HCT116 (cell line): Measurements from ENCODE around the gene C4orf54. TPM values are rescaled to one million over a fixed set of nuclear protein-coding genes. Genes with fewer than 3 reads are reported as not detected.

Experiments
- ATAC-seq: fragments of 200-7000 bp; cut with Tn5 transposase; 2 replicates; pipeline ENCODE4 v1.9.1; 2020; ENCODE audit warnings: mild to moderate bottlenecking, moderate library complexity
- BruUV-seq: library from RNA; stranded (reverse); fragments of 400-500 nt; replicated peaks from 2 replicates; lab custom pipeline; 2021; lab: Mats Ljungman, UMichigan
- CTCF ChIA-PET: fragments of 300-600 bp; sonication (Branson Sonifier 250); formaldehyde crosslinking; loops from one replicate; lab custom pipeline; 2021; ENCODE audit warnings: antibody characterized with exemption; lab: Charles Lee
- POLR2A ChIA-PET: fragments of 300-600, 350-600 bp; sonication (Branson Sonifier 250); formaldehyde crosslinking; loops from one replicate; lab custom pipeline; 2021; ENCODE audit warnings: antibody characterized with exemption; lab: Charles Lee
- RAD21 ChIA-PET, 2 experiments: fragments of 300-600 bp; sonication (Branson Sonifier 250); formaldehyde crosslinking; loops; one replicate each; lab custom pipeline; 2023; ENCODE audit warnings: low total read pairs in 2 of 2; ENCODE audit not compliant: uncharacterized antibody in 2 of 2, unreplicated experiment in 2 of 2, low non-redundant PET in 1 of 2; lab: Charles Lee
- DNase-seq: peaks from one replicate; pipeline ENCODE4 v3.0.0-alpha.2; 2010; ENCODE audit warnings: low read depth, low spot score
- H2AFZ ChIP-seq: fragments of 200-600 bp; shearing (Covaris generic), sonication (generic); 2 replicates; pipeline ENCODE4 v1.6.1; 2017; ENCODE audit warnings: low read depth, mixed run types, mixed read lengths, antibody characterized with exemption, low read length; ENCODE audit not compliant: poor library complexity, severe bottlenecking
- H3K27ac ChIP-seq: 2 replicates; pipeline ENCODE4 v1.5.1; 2012; ENCODE audit warnings: low read depth, low read length
- H3K27me3 ChIP-seq: fragments of 200-600 bp; sonication (generic); 2 replicates; pipeline ENCODE4 v1.6.1; 2016; ENCODE audit warnings: mixed run types, low read length, mixed read lengths; ENCODE audit not compliant: insufficient read depth
- H3K36me3 ChIP-seq, 2 experiments: fragments of 200-500 bp in 1 of 2; fragments of 200-600 bp in 1 of 2; sonication (Bioruptor generic) in 1 of 2; sonication (generic) in 1 of 2; 2 replicates each; pipeline versions ENCODE4 v1.5.1 to v1.6.1; 2014 to 2016; ENCODE audit warnings: low read length in 2 of 2, inconsistent platforms in 1 of 2, mixed read lengths in 1 of 2, mixed run types in 1 of 2; ENCODE audit not compliant: insufficient read depth in 2 of 2, control insufficient read depth in 1 of 2
- H3K4me1 ChIP-seq, 2 experiments: fragments of 200-600 bp in 1 of 2; sonication (generic) in 1 of 2; 2 replicates each; pipeline versions ENCODE4 v1.5.1 to v1.6.1; 2012 to 2017; ENCODE audit warnings: low read length in 2 of 2, inconsistent platforms in 1 of 2, mild to moderate bottlenecking in 1 of 2, mixed read lengths in 1 of 2, mixed run types in 1 of 2, moderate library complexity in 1 of 2; ENCODE audit not compliant: insufficient read depth in 2 of 2, control insufficient read depth in 1 of 2
- H3K4me2 ChIP-seq: fragments of 200-600 bp; sonication (generic); 2 replicates; pipeline ENCODE4 v1.6.1; 2017; ENCODE audit warnings: mixed run types, low read length, mixed read lengths
- H3K4me3 ChIP-seq, 2 experiments: fragments of 200-600 bp in 1 of 2; sonication (generic) in 1 of 2; replicated peaks in 1 of 2; 2 replicates each; pipeline ENCODE4 v1.5.1; 2011 to 2016; ENCODE audit warnings: low read length in 2 of 2, control low read depth in 1 of 2, low read depth in 1 of 2, mild to moderate bottlenecking in 1 of 2, mixed read lengths in 1 of 2, mixed run types in 1 of 2
- H3K79me2 ChIP-seq: fragments of 200-600 bp; sonication (generic); 2 replicates; pipeline ENCODE4 v1.6.1; 2017; ENCODE audit warnings: mild to moderate bottlenecking, mixed run types, low read length, moderate library complexity, mixed read lengths; ENCODE audit not compliant: insufficient read depth
- H3K9ac ChIP-seq: fragments of 200-600 bp; sonication (generic); 2 replicates; pipeline ENCODE4 v1.6.1; 2016; ENCODE audit warnings: low read length, mixed read lengths
- H3K9me2 ChIP-seq: fragments of 200-600 bp; sonication (generic), shearing (Covaris generic); 2 replicates; pipeline ENCODE4 v1.6.1; 2017; ENCODE audit warnings: mixed run types, mild to moderate bottlenecking, moderate library complexity; ENCODE audit not compliant: insufficient read depth
- H3K9me3 ChIP-seq, 2 experiments: fragments of 200-500 bp in 1 of 2; fragments of 200-600 bp in 1 of 2; sonication (Bioruptor generic) in 1 of 2; sonication (generic) in 1 of 2; 2 replicates each; pipeline ENCODE4 v1.6.1; 2014 to 2017; ENCODE audit warnings: low read length in 2 of 2, mixed read lengths in 2 of 2, inconsistent platforms in 1 of 2, low read depth in 1 of 2, mild to moderate bottlenecking in 1 of 2, mixed run types in 1 of 2, moderate library complexity in 1 of 2; ENCODE audit not compliant: control insufficient read depth in 1 of 2, insufficient read depth in 1 of 2
- H4K20me1 ChIP-seq: fragments of 200-600 bp; sonication (generic), shearing (Covaris generic); 2 replicates; pipeline ENCODE4 v1.6.1; 2017; ENCODE audit warnings: mixed run types, mild to moderate bottlenecking, moderate library complexity; ENCODE audit not compliant: insufficient read depth
- ATF3 ChIP-seq: IDR thresholded peaks from 2 replicates; pipeline ENCODE4 v1.6.1; 2012
- CBX3 ChIP-seq: IDR thresholded peaks from 2 replicates; pipeline ENCODE4 v1.6.1; 2012; ENCODE audit warnings: low read depth
- CTCF ChIP-seq, 3 experiments: fragments of 200-600 bp in 1 of 3; sonication (generic) in 1 of 3; IDR thresholded peaks in 2 of 3; conservative IDR thresholded peaks in 1 of 3; 2 replicates each; pipeline ENCODE4 v1.5.1; 2012 to 2017; ENCODE audit warnings: low read depth in 2 of 3, low read length in 2 of 3, antibody characterized with exemption in 1 of 3, borderline replicate concordance in 1 of 3, control low read depth in 1 of 3, mild to moderate bottlenecking in 1 of 3, mixed read lengths in 1 of 3, mixed run types in 1 of 3, moderate library complexity in 1 of 3; ENCODE audit not compliant: insufficient read depth in 1 of 3
- EGR1 ChIP-seq: IDR thresholded peaks from 2 replicates; pipeline ENCODE4 v1.6.1; 2012; ENCODE audit warnings: low read depth
- EZH2phosphoT487 ChIP-seq: fragments of 200-600 bp; IDR thresholded peaks from 2 replicates; pipeline ENCODE4 v1.6.1; 2018; ENCODE audit warnings: antibody characterized with exemption, borderline replicate concordance
- FOSL1 ChIP-seq: IDR thresholded peaks from 2 replicates; pipeline ENCODE4 v1.6.1; 2012; ENCODE audit warnings: low read depth
- JUND ChIP-seq: IDR thresholded peaks from 2 replicates; pipeline ENCODE4 v1.6.1; 2012
- MAX ChIP-seq: IDR thresholded peaks from 2 replicates; pipeline ENCODE4 v1.6.1; 2012
- POLR2A ChIP-seq: IDR thresholded peaks from 2 replicates; pipeline ENCODE4 v1.7.0; 2011; ENCODE audit warnings: borderline replicate concordance; ENCODE audit not compliant: insufficient read depth, insufficient read length; ENCODE audit errors: extremely low read depth
- RAD21 ChIP-seq: IDR thresholded peaks from 2 replicates; pipeline ENCODE4 v1.6.1; 2012; ENCODE audit warnings: low read depth, mild to moderate bottlenecking
- SP1 ChIP-seq: IDR thresholded peaks from 2 replicates; pipeline ENCODE4 v1.6.1; 2012; ENCODE audit warnings: low read depth
- SRF ChIP-seq: IDR thresholded peaks from 2 replicates; pipeline ENCODE4 v1.6.1; 2012; ENCODE audit warnings: low read depth
- YY1 ChIP-seq: IDR thresholded peaks from 2 replicates; pipeline ENCODE4 v1.6.1; 2011; ENCODE audit warnings: low read length, low read depth, moderate library complexity, mild to moderate bottlenecking; ENCODE audit not compliant: insufficient replicate concordance; ENCODE audit errors: extremely low read depth
- ZBTB33 ChIP-seq: IDR thresholded peaks from 2 replicates; pipeline ENCODE4 v1.6.1; 2011; ENCODE audit warnings: mild to moderate bottlenecking, low read length, moderate library complexity; ENCODE audit not compliant: insufficient replicate concordance; ENCODE audit errors: extremely low read depth
- ZNF274 ChIP-seq: fragments of 200-500 bp; sonication (Bioruptor generic); IDR thresholded peaks from 2 replicates; pipeline ENCODE4 v1.6.1; 2014; ENCODE audit warnings: mild to moderate bottlenecking, low read depth, low read length, inconsistent platforms
- intact Hi-C: fragments of 100-400 bp; cut with micrococcal nuclease; formaldehyde crosslinking; loops from 2 replicates; pipeline ENCODE4 v1.10.0; 2022
- total RNA-seq: library from RNA; stranded (reverse); gene quantifications from one replicate; pipeline ENCODE4 v1.2.1, GENCODE V29; 2021; ENCODE audit not compliant: unreplicated experiment

Gene C4orf54
- total RNA-seq, 1 experiment from 2014 or later, result not detected

DNA sequence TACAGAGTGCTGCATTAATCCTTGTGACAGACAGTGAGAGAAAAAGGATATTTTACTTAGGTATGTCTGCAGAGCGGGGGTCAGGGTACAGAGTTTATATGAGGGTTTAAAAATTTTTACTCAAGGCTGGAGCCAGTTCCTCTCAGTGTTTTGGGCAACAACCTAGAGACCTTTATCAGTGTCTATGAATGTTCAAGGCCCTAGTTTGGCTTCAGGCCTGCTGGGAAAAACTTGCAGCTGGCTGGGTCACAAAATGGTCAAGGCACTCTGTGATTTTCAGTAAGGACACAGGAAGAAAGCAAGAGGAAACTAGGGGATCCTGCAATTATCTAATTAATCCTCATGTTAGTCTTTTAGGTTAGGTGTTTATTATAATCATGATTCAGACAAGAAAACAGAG, 10.8 kb upstream of the C4orf54 start:
- Histone ChIP-seq H3K36me3 (no peaks in the 10 kb centered on the region), H3K9ac (no peak overlapping the region), H3K4me2 (no peak overlapping the region), H3K4me1 (no peaks in the 10 kb centered on the region), H3K9me2 (no peaks in the 10 kb centered on the region), H3K79me2 (no peaks in the 10 kb centered on the region), H3K4me3 (no peak overlapping the region), H2AFZ (no peak overlapping the region), H3K27ac (no peak overlapping the region)
- CTCF ChIA-PET, result no interaction called here
- POLR2A ChIA-PET, result no interaction called here
- RAD21 ChIA-PET, result no interaction called here
- intact Hi-C loops, result no loop called here
- no peak for DNase-seq
- TF ChIP-seq CBX3 (no peak), YY1 (no peak), POLR2A (no peak), RAD21 (no peak), ZBTB33 (no peak)
- TF ChIP-seq, all 23 proteins: peak for 0
- no peak for ATAC-seq
- Histone ChIP-seq H3K27me3 (no peaks in the 10 kb centered on the region), H3K9me3 (no peaks in the 10 kb centered on the region; a peak in 1 of 4 replicates), H4K20me1 (no peaks in the 10 kb centered on the region)
- BruUV-seq, result no TSS peak

GRCh38 chr4:99665983-99666382, 8.4 kb upstream of the C4orf54 start:
- H3K4me1 ChIP-seq, result no peaks in the 10 kb centered on the region
- no peaks in the 10 kb centered on the region for H3K36me3 ChIP-seq
- H3K9me3 ChIP-seq, result no peaks in the 10 kb centered on the region
- BruUV-seq, result no TSS peak
- no peaks in the 10 kb centered on the region for H3K27me3 ChIP-seq
- POLR2A ChIA-PET, result no interaction called here
- H2AFZ ChIP-seq, result no peak overlapping the region
- no peak overlapping the region for H3K4me2 ChIP-seq
- no peak overlapping the region for H3K4me3 ChIP-seq
- intact Hi-C loops, result no loop called here
- no peak overlapping the region for H3K9ac ChIP-seq
- no peak overlapping the region for H3K27ac ChIP-seq
- DNase-seq (no peak), ATAC-seq (no peak)
- CTCF ChIA-PET, result no interaction called here
- RAD21 ChIA-PET, result no interaction called here
- no peaks in the 10 kb centered on the region for H3K79me2 ChIP-seq
- H4K20me1 ChIP-seq, result no peaks in the 10 kb centered on the region
- no peaks in the 10 kb centered on the region for H3K9me2 ChIP-seq
- TF ChIP-seq EGR1 (no peak), JUND (no peak), ZBTB33 (no peak), EZH2phosphoT487 (no peak), CTCF (IDR thresholded peaks at IDR 0.05 in 2 of 3, conservative IDR thresholded peaks at IDR 0.05 in 1 of 3; ENCODE audit: borderline replicate concordance in 1 of 3, insufficient read depth in 1 of 3, low read depth in 2 of 3, low read length in 2 of 3) (no peak), FOSL1 (no peak), CBX3 (no peak), ZNF274 (no peak), MAX (no peak), SP1 (no peak), ATF3 (no peak), SRF (no peak)
